Parathyroid adenoma (tissue), 2 donors: ENCODE data around the gene PGPEP1.

Experiments used
- H2AFZ ChIP-seq: fragments of 300-600 bp; sonication (generic); one replicate; pipeline ENCODE4 v1.7.0; 2017; ENCODE audit warnings: antibody characterized with exemption, mild to moderate bottlenecking
- H3K27ac ChIP-seq: fragments of 300-600 bp; sonication (generic); one replicate; pipeline ENCODE4 v1.7.0; 2017
- H3K27me3 ChIP-seq: fragments of 300-600 bp; sonication (generic); one replicate; pipeline ENCODE4 v1.7.0; 2017; ENCODE audit warnings: low read length; ENCODE audit not compliant: control insufficient read depth, insufficient read depth
- H3K36me3 ChIP-seq: fragments of 300-600 bp; sonication (generic); one replicate; pipeline ENCODE4 v1.7.0; 2017; ENCODE audit warnings: low read length; ENCODE audit not compliant: control insufficient read depth, insufficient read depth
- H3K4me1 ChIP-seq: fragments of 300-600 bp; sonication (generic); one replicate; pipeline ENCODE4 v1.7.0; 2017; ENCODE audit warnings: control low read depth
- H3K4me2 ChIP-seq: fragments of 300-600 bp; sonication (generic); one replicate; pipeline ENCODE4 v1.7.0; 2017; ENCODE audit warnings: low read length
- H3K4me3 ChIP-seq: fragments of 300-600 bp; sonication (generic); one replicate; pipeline ENCODE4 v1.7.0; 2017; ENCODE audit warnings: low read depth, low read length
- H3K79me2 ChIP-seq: fragments of 300-600 bp; sonication (generic); one replicate; pipeline ENCODE4 v1.7.0; 2017; ENCODE audit warnings: control low read depth
- H3K9ac ChIP-seq: fragments of 300-600 bp; sonication (generic); one replicate; pipeline ENCODE4 v1.7.0; 2017; ENCODE audit warnings: mild to moderate bottlenecking
- H3K9me3 ChIP-seq: fragments of 300-600 bp; sonication (generic); one replicate; pipeline ENCODE4 v1.7.0; 2017; ENCODE audit warnings: low read length; ENCODE audit not compliant: control insufficient read depth
- TF ChIP-seq, protein P1 (sequence below): fragments of 300-600 bp; sonication (generic); IDR thresholded peaks from one replicate; pipeline ENCODE4 v1.7.0; 2017; ENCODE audit warnings: antibody characterized with exemption, mild to moderate bottlenecking
- donor health status: primary hyperparathyroidism.

Gene PGPEP1

DNA sequence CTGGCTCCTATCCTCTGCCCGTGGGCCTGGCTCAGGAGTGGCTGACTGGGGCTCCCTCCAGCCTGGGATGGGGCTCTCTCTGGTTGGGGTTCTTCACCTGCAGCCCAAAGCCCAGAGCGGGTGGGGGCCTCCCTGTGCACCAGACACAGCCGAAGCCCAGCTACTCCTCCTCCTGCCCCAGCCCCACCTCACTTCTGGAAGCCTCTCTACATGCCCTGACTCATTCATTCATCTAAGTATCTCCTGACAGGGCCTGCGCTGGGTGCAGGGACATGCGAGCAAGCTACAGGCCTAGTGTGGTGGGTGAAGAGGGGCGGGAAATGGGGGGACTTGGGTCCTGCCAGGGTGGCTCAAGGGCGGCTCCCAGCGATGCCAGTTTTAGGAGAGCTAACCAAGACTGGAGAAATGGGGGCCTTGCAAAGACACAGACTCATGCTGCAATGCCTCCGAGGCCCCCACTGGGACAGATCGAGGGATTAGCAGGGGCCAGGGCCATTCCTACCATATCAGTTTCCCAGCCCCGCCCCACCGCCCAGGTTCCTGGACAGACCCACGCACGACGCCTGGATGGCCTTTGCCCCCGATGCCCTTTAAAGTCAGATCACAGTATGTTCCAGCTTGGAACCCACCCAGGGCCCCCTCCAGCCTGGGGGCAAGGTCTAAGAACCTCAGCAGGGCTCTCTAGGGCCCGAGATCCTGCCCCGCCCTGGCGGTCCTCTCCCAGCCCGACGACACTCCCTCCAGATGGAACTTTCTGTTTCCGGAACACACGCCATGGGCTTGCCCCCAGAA lies 30.1 kb upstream of the PGPEP1 start:
- Histone ChIP-seq H3K79me2 (peaks cover 14% of the 10 kb centered on the region), H2AFZ (no peak overlapping the region), H3K9ac (no peak overlapping the region), H3K4me1 (peaks cover 26% of the 10 kb centered on the region), H3K4me2 (no peak overlapping the region), H3K36me3 (no peaks in the 10 kb centered on the region), H3K27ac (no peak overlapping the region), H3K27me3 (no peaks in the 10 kb centered on the region), H3K4me3 (no peak overlapping the region), H3K9me3 (no peaks in the 10 kb centered on the region)
- TF ChIP-seq, protein P1, sequence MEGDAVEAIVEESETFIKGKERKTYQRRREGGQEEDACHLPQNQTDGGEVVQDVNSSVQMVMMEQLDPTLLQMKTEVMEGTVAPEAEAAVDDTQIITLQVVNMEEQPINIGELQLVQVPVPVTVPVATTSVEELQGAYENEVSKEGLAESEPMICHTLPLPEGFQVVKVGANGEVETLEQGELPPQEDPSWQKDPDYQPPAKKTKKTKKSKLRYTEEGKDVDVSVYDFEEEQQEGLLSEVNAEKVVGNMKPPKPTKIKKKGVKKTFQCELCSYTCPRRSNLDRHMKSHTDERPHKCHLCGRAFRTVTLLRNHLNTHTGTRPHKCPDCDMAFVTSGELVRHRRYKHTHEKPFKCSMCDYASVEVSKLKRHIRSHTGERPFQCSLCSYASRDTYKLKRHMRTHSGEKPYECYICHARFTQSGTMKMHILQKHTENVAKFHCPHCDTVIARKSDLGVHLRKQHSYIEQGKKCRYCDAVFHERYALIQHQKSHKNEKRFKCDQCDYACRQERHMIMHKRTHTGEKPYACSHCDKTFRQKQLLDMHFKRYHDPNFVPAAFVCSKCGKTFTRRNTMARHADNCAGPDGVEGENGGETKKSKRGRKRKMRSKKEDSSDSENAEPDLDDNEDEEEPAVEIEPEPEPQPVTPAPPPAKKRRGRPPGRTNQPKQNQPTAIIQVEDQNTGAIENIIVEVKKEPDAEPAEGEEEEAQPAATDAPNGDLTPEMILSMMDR = no peak

DNA sequence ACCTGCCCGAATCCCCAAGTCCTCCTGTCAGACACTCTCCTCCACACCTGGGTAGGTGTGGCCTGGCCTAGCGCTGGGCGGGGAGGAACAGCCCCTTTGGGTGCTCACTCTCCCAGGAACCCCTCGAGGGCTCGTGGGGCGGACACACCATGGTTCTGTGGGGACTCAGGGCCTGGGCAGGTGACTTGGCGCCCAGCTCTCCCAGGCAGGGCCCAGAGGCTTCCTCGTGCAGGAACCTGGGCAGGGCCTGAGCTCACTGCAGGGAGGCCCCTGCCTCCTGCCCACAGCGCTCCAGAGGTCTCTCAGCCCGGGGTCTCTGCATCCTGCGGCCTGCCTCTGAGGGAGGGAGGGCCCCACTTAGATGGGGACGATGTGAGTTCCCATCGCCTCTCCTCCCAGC lies 29.4 kb upstream of the PGPEP1 start:
- Histone ChIP-seq H3K9ac (no peak overlapping the region), H3K27ac (no peak overlapping the region), H3K27me3 (no peaks in the 10 kb centered on the region)

DNA sequence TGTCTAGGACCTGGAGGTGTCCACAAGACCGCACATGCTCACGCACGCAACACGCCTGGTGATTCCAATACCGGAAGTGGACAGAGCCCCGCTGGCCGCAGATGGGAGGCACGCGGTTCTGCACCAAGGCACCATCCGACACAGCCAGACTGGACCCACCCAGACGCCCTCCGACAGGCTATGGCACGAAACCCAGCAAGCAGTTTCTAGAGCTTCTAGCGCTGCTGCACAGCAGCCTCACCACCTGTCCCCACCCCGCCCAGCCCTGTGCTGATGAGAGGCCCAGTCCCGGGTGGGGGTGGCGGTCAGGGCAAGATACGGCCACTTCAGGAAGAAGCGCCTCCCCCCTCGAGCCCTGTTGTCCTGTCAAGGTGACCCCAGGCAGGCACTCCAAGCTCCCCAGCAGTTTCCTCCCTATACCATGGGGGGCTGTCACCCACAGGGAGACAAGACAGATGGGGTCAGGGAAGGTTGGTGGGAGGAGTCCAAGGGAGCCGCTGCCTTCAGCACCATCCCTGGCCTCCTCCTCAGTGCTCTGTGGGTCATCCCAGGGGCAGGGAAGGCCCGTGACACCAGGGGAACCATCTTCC lies 28.8 kb upstream of the PGPEP1 start:
- H3K4me1 ChIP-seq = peaks cover 13% of the 10 kb centered on the region
- no peak overlapping the region for H2AFZ ChIP-seq
- no peak overlapping the region for H3K9ac ChIP-seq
- TF ChIP-seq, protein P1 = no peak
- peaks cover 18% of the 10 kb centered on the region for H3K79me2 ChIP-seq
- no peaks in the 10 kb centered on the region for H3K9me3 ChIP-seq
- H3K4me3 ChIP-seq = no peak overlapping the region
- no peaks in the 10 kb centered on the region for H3K36me3 ChIP-seq
- H3K27me3 ChIP-seq = no peaks in the 10 kb centered on the region
- no peak overlapping the region for H3K4me2 ChIP-seq
- no peak overlapping the region for H3K27ac ChIP-seq

More for the DNA sequence above, 29.4 kb upstream of the PGPEP1 start:
- H3K36me3 ChIP-seq = no peaks in the 10 kb centered on the region
- H3K4me2 ChIP-seq = no peak overlapping the region
- peaks cover 14% of the 10 kb centered on the region for H3K79me2 ChIP-seq
- no peak overlapping the region for H3K4me3 ChIP-seq
- TF ChIP-seq, protein P1 = no peak
- peaks cover 19% of the 10 kb centered on the region for H3K4me1 ChIP-seq
- H3K9me3 ChIP-seq = no peaks in the 10 kb centered on the region
- H2AFZ ChIP-seq = no peak overlapping the region

GRCh38 chr19:18312092-18312534 lies 28.3 kb upstream of the PGPEP1 start:
- TF ChIP-seq, protein P1 = no peak
- no peaks in the 10 kb centered on the region for H3K36me3 ChIP-seq
- peaks cover 9% of the 10 kb centered on the region for H3K4me1 ChIP-seq
- no peak overlapping the region for H2AFZ ChIP-seq
- no peak overlapping the region for H3K4me3 ChIP-seq
- H3K79me2 ChIP-seq = peaks cover 20% of the 10 kb centered on the region
- H3K27ac ChIP-seq = no peak overlapping the region
- H3K9ac ChIP-seq = no peak overlapping the region
- H3K9me3 ChIP-seq = no peaks in the 10 kb centered on the region
- H3K4me2 ChIP-seq = no peak overlapping the region
- no peaks in the 10 kb centered on the region for H3K27me3 ChIP-seq
